Measurements from ENCODE around the gene WDFY2.

WDFY2 gene

DNA sequence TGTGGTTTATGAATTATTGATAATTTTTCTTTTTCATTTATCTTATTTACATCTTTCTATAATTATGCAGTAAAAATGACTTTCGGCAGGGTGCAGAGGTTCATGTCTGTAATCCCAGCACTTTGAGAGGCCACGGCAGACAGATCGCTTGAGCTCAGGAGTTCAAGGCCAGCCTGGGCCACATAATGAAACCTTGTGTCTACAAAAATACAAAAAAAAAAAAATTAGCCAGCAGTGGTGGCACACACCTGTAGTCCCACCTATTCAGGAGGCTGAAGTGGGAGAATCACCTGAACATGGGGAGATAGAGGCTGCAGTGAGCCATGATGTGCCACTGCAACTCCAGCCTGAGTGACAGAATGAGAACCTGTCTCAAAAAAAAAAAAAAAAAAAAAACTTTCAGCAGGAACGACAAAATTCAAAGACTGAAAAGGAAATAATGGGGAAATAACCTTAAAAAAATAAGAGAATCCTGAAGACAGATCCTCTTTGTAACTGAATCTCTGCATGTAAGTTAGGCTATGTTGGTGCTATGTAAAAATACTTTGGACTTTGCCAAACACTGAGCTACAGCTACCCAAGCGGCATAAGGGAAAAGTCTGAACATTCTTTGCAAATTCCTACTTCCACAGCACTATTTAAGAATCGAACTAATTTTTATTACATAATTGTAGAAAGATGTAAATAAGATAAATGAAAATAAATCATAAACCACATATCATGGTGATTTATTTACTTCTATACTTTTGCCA, 36.7 kb upstream of the WDFY2 start:
- TF ChIP-seq CTCF (conservative IDR thresholded peaks at IDR 0.05; ENCODE audit: low read length) = no peak
- no peak for TF ChIP-seq EZH2phosphoT487 (IDR thresholded peaks at IDR 0.05; ENCODE audit: borderline replicate concordance)
- H3K4me1 ChIP-seq (ENCODE audit: insufficient read depth, low read length, poor library complexity, severe bottlenecking) = peaks cover 18% of the 10 kb centered on the region
- H3K36me3 ChIP-seq (ENCODE audit: insufficient read depth, low read length) = no peaks in the 10 kb centered on the region

DNA sequence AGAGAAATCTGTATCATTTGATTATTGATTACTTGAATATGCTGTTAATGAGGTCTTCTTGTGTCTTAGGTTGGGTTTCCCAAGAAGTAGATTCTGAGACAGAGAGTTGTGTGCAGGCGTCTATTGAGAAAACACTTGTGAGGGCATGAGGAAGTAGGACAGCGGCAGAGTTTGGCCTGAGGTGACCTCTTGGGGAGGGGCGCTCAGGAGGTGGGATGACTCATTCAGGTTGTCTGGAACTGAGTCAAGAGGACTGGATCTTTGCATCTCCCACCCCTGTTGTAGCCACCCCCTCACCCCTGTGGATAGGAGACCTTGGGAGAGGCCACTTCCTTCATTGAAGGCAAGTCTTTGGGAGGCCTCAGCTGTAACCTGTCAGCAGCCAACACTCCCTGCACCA, 35.2 kb upstream of the WDFY2 start:
- Histone ChIP-seq H3K27me3 (ENCODE audit: insufficient read depth, low read length, poor library complexity, severe bottlenecking) (no peaks in the 10 kb centered on the region), H3K4me1 (ENCODE audit: insufficient read depth, low read length, poor library complexity, severe bottlenecking) (peaks cover 13% of the 10 kb centered on the region), H3K4me3 (ENCODE audit: low read length, poor library complexity, severe bottlenecking) (no peak overlapping the region), H3K9me2 (replicated peaks; ENCODE audit: low read depth, low read length) (no peaks in the 10 kb centered on the region), H2AFZ (ENCODE audit: low read length) (peak overlapping the region; percentile 64), H4K20me1 (ENCODE audit: insufficient read depth, low read length, poor library complexity, severe bottlenecking) (no peaks in the 10 kb centered on the region), H3K9ac (ENCODE audit: low read depth, low read length, poor library complexity, severe bottlenecking) (no peak overlapping the region), H3F3A (ENCODE audit: low read depth) (no peaks in the 10 kb centered on the region), H3K36me3 (ENCODE audit: insufficient read depth, low read length) (no peaks in the 10 kb centered on the region), H3K4me2 (ENCODE audit: low read depth, low read length, poor library complexity, severe bottlenecking) (no peak overlapping the region), H3K79me2 (ENCODE audit: insufficient read depth, low read length) (no peaks in the 10 kb centered on the region), H3K9me3 (ENCODE audit: insufficient read depth, low read depth, low read length) (no peaks in the 10 kb centered on the region)
- TF ChIP-seq CTCF (conservative IDR thresholded peaks at IDR 0.05; ENCODE audit: low read length) = no peak
- no peak for TF ChIP-seq EZH2phosphoT487 (IDR thresholded peaks at IDR 0.05; ENCODE audit: borderline replicate concordance)

More for the DNA sequence above, 36.7 kb upstream of the WDFY2 start:
- H3F3A ChIP-seq (ENCODE audit: low read depth) = no peaks in the 10 kb centered on the region
- no peaks in the 10 kb centered on the region for H3K9me3 ChIP-seq (ENCODE audit: insufficient read depth, low read depth, low read length)
- H3K27me3 ChIP-seq (ENCODE audit: insufficient read depth, low read length, poor library complexity, severe bottlenecking) = no peaks in the 10 kb centered on the region
- no peak overlapping the region for H3K4me2 ChIP-seq (ENCODE audit: low read depth, low read length, poor library complexity, severe bottlenecking)
- H3K4me3 ChIP-seq (ENCODE audit: low read length, poor library complexity, severe bottlenecking) = no peak overlapping the region
- H2AFZ ChIP-seq (ENCODE audit: low read length) = no peak overlapping the region
- no peak overlapping the region for H3K9ac ChIP-seq (ENCODE audit: low read depth, low read length, poor library complexity, severe bottlenecking)
- no peaks in the 10 kb centered on the region for H3K9me2 ChIP-seq (replicated peaks; ENCODE audit: low read depth, low read length)
- H4K20me1 ChIP-seq (ENCODE audit: insufficient read depth, low read length, poor library complexity, severe bottlenecking) = no peaks in the 10 kb centered on the region
- H3K79me2 ChIP-seq (ENCODE audit: insufficient read depth, low read length) = no peaks in the 10 kb centered on the region

DNA sequence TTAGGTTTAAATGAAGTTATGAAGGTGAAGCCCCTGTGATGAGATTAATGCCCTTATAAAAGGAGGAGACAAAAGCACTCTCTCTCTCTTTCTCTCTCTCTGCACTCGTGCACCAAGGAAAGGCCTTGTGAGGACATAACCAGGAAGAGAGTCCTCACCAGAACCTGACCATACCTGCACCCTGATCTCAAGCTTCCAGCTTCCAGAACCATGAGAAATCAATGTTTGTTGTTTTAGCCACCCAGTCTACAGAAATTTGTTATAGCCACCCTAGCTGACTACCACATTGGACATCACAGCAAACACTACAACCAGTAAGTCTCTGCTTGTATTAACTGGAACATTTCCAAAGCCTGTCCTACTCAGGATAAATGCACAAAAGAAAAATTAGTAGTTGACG, 34.7 kb upstream of the WDFY2 start:
- Histone ChIP-seq H2AFZ (ENCODE audit: low read length) (peak overlapping the region; percentile 64), H3K9me3 (ENCODE audit: insufficient read depth, low read depth, low read length) (no peaks in the 10 kb centered on the region), H3K9me2 (replicated peaks; ENCODE audit: low read depth, low read length) (no peaks in the 10 kb centered on the region), H3K4me3 (ENCODE audit: low read length, poor library complexity, severe bottlenecking) (no peak overlapping the region), H3K4me1 (ENCODE audit: insufficient read depth, low read length, poor library complexity, severe bottlenecking) (peaks cover 13% of the 10 kb centered on the region), H3F3A (ENCODE audit: low read depth) (no peaks in the 10 kb centered on the region), H3K36me3 (ENCODE audit: insufficient read depth, low read length) (no peaks in the 10 kb centered on the region), H3K9ac (ENCODE audit: low read depth, low read length, poor library complexity, severe bottlenecking) (no peak overlapping the region), H3K27me3 (ENCODE audit: insufficient read depth, low read length, poor library complexity, severe bottlenecking) (no peaks in the 10 kb centered on the region), H3K79me2 (ENCODE audit: insufficient read depth, low read length) (no peaks in the 10 kb centered on the region), H4K20me1 (ENCODE audit: insufficient read depth, low read length, poor library complexity, severe bottlenecking) (no peaks in the 10 kb centered on the region), H3K4me2 (ENCODE audit: low read depth, low read length, poor library complexity, severe bottlenecking) (no peak overlapping the region)
- TF ChIP-seq CTCF (conservative IDR thresholded peaks at IDR 0.05; ENCODE audit: low read length) = no peak
- TF ChIP-seq EZH2phosphoT487 (IDR thresholded peaks at IDR 0.05; ENCODE audit: borderline replicate concordance) = no peak
